Measurements from ENCODE around the gene LHFPL3. TPM values are rescaled to one million over a fixed set of nuclear protein-coding genes. Genes with fewer than 3 reads are reported as not detected.

The LHFPL3 gene
- total RNA-seq, 1 experiment from 2014 or later = not detected

DNA sequence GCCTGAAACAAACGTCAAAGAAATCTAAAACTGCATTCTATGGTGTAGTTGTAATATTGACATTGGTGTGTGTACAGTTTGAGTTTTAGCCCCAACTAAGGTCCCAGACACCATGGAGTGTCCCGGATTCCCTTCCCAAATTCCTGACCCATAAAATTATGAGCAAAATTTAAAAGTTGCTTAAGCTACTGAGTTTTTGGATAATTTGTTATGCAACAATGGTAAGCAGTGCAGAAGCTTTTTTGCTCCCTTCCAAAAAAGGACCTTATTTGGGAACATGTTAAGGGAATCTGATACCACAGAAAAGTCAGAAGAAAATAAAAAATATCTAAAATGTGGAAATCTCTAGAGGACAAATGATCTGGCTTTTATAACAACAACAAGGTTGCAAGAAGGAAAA is 622.4 kb downstream of the LHFPL3 start:
- H3K9me3 ChIP-seq (ENCODE audit: insufficient read depth, low read depth) = no peaks in the 10 kb centered on the region
- no peak overlapping the region for H3K4me3 ChIP-seq
- no peaks in the 10 kb centered on the region for H3K79me2 ChIP-seq (ENCODE audit: low read depth)
- no peaks in the 10 kb centered on the region for H3K9me2 ChIP-seq (ENCODE audit: insufficient read depth)
- H3K4me1 ChIP-seq (replicated peaks; ENCODE audit: insufficient read depth) = no peaks in the 10 kb centered on the region
- CTCF ChIA-PET = no interaction called here
- no peak for DNase-seq
- H3K4me2 ChIP-seq = no peak overlapping the region
- no peak overlapping the region for H3K27ac ChIP-seq
- H3K36me3 ChIP-seq (ENCODE audit: low read depth) = no peaks in the 10 kb centered on the region
- H4K20me1 ChIP-seq (ENCODE audit: insufficient read depth) = no peaks in the 10 kb centered on the region
- H3K27me3 ChIP-seq (ENCODE audit: insufficient read depth, low read depth) = no peaks in the 10 kb centered on the region
- no peaks in the 10 kb centered on the region for H3F3A ChIP-seq (ENCODE audit: insufficient read depth, low read depth)
- TF ChIP-seq EZH2 (IDR thresholded peaks at IDR 0.05; ENCODE audit: low read depth) = no peak
- TF ChIP-seq, protein P1, sequence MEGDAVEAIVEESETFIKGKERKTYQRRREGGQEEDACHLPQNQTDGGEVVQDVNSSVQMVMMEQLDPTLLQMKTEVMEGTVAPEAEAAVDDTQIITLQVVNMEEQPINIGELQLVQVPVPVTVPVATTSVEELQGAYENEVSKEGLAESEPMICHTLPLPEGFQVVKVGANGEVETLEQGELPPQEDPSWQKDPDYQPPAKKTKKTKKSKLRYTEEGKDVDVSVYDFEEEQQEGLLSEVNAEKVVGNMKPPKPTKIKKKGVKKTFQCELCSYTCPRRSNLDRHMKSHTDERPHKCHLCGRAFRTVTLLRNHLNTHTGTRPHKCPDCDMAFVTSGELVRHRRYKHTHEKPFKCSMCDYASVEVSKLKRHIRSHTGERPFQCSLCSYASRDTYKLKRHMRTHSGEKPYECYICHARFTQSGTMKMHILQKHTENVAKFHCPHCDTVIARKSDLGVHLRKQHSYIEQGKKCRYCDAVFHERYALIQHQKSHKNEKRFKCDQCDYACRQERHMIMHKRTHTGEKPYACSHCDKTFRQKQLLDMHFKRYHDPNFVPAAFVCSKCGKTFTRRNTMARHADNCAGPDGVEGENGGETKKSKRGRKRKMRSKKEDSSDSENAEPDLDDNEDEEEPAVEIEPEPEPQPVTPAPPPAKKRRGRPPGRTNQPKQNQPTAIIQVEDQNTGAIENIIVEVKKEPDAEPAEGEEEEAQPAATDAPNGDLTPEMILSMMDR (conservative IDR thresholded peaks at IDR 0.05) = no peak
- H2AFZ ChIP-seq = no peak overlapping the region
- BruUV-seq (replicated peaks) = no TSS peak
- intact Hi-C loops (cut with micrococcal nuclease; ENCODE audit: unreplicated experiment) = no loop called here
- POLR2A ChIA-PET (ENCODE audit: unreplicated experiment) = no interaction called here

DNA sequence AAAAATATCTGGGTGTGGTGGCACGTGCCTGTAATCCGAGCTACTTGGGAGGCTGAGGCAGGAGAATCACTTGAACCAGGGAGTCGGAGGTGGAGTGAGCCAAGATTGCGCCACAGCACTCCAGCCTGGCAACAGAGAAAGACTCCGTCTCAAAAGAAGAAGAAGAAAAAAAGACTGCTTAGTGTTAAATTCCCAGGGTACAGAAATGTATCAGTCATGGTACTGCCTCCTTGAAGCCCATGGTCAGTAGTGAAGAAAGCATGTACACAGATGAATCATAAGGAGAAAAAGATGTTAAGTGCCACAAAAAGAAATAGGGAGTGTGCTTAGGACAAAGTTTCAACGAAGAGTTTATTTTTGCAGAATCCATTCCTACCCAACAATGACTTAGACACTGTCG is 623.1 kb downstream of the LHFPL3 start:
- H3K9me3 ChIP-seq (ENCODE audit: insufficient read depth, low read depth) = no peaks in the 10 kb centered on the region
- no peak for TF ChIP-seq EZH2 (IDR thresholded peaks at IDR 0.05; ENCODE audit: low read depth)
- TF ChIP-seq, protein P1 (conservative IDR thresholded peaks at IDR 0.05) = no peak
- no peaks in the 10 kb centered on the region for H3K27me3 ChIP-seq (ENCODE audit: insufficient read depth, low read depth)
- H4K20me1 ChIP-seq (ENCODE audit: insufficient read depth) = no peaks in the 10 kb centered on the region
- POLR2A ChIA-PET (ENCODE audit: unreplicated experiment) = no interaction called here
- no peak overlapping the region for H3K4me2 ChIP-seq
- H3K4me1 ChIP-seq (replicated peaks; ENCODE audit: insufficient read depth) = no peaks in the 10 kb centered on the region
- H2AFZ ChIP-seq = no peak overlapping the region
- no peaks in the 10 kb centered on the region for H3F3A ChIP-seq (ENCODE audit: insufficient read depth, low read depth)
- H3K4me3 ChIP-seq = no peak overlapping the region
- no TSS peak for BruUV-seq (replicated peaks)
- H3K9me2 ChIP-seq (ENCODE audit: insufficient read depth) = no peaks in the 10 kb centered on the region
- intact Hi-C loops (cut with micrococcal nuclease; ENCODE audit: unreplicated experiment) = no loop called here
- no peaks in the 10 kb centered on the region for H3K36me3 ChIP-seq (ENCODE audit: low read depth)
- no peaks in the 10 kb centered on the region for H3K79me2 ChIP-seq (ENCODE audit: low read depth)
- CTCF ChIA-PET = no interaction called here
- DNase-seq = no peak
- no peak overlapping the region for H3K27ac ChIP-seq

- H3K36me3 ChIP-seq (ENCODE audit: low read depth) = no peaks in the 10 kb centered on the region
- no peaks in the 10 kb centered on the region for H3K9me2 ChIP-seq (ENCODE audit: insufficient read depth)
- DNase-seq = no peak
- H3K9me3 ChIP-seq (ENCODE audit: insufficient read depth, low read depth) = no peaks in the 10 kb centered on the region
- POLR2A ChIA-PET (ENCODE audit: unreplicated experiment) = no interaction called here
- no peaks in the 10 kb centered on the region for H3F3A ChIP-seq (ENCODE audit: insufficient read depth, low read depth)
- H4K20me1 ChIP-seq (ENCODE audit: insufficient read depth) = no peaks in the 10 kb centered on the region
- H2AFZ ChIP-seq = no peak overlapping the region
- CTCF ChIA-PET = interaction anchor here (0.7 kb wide), 1 partner anchor 29 kb away, joined by 6 read pairs; no protein-coding TSS in a partner anchor
- no peak overlapping the region for H3K4me2 ChIP-seq
- no peaks in the 10 kb centered on the region for H3K79me2 ChIP-seq (ENCODE audit: low read depth)
- no peaks in the 10 kb centered on the region for H3K27me3 ChIP-seq (ENCODE audit: insufficient read depth, low read depth)
- no TSS peak for BruUV-seq (replicated peaks)
- intact Hi-C loops (cut with micrococcal nuclease; ENCODE audit: unreplicated experiment) = no loop called here
- H3K4me1 ChIP-seq (replicated peaks; ENCODE audit: insufficient read depth) = no peaks in the 10 kb centered on the region
- H3K27ac ChIP-seq = no peak overlapping the region
- TF ChIP-seq, protein P1 (conservative IDR thresholded peaks at IDR 0.05) = no peak
- no peak for TF ChIP-seq EZH2 (IDR thresholded peaks at IDR 0.05; ENCODE audit: low read depth)
- no peak overlapping the region for H3K4me3 ChIP-seq
Measured at GRCh38 chr7:104955276-104955675, 626.9 kb downstream of the LHFPL3 start.

Other genes with a start within 250 kb of the LHFPL3 start
- gene ORC5, start 120.6 kb upstream of the LHFPL3 start, total RNA-seq (2021) = 20.5 and 22.9 TPM in 2 replicates